Measurements from ENCODE around the gene BARD1. TPM values are rescaled to one million over a fixed set of nuclear protein-coding genes. Genes with fewer than 3 reads are reported as not detected.

BARD1 gene
- total and polyA plus RNA-seq, 11 donors: 0.88 to 16.7 (median 9.8) TPM

DNA sequence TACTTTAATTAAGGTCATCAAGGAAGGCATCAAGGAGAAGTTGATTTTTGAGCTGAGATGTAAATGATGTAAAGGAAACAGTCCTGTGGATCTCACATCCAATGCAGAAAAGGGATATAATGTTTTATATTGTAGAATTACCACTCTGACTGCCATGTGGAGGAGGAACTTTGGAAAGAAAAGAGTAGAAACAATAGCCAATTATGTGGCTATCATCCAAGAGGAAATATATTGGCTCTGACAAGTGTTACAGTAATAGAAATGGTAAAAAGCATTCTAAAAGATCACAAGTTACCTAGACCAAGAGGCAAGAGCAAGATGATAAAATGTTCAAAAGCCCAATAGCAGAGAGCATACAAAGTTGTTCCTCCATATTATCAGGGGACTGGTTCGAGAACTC lies 26.8 kb downstream of the BARD1 start:
- intact Hi-C loops (cut with DNase I): no loop called here
- no peak for ATAC-seq
- WGBS, 4 donors: 66 to 82% (median 72%) methylated on average over 1 of the region's 1 CpG

DNA sequence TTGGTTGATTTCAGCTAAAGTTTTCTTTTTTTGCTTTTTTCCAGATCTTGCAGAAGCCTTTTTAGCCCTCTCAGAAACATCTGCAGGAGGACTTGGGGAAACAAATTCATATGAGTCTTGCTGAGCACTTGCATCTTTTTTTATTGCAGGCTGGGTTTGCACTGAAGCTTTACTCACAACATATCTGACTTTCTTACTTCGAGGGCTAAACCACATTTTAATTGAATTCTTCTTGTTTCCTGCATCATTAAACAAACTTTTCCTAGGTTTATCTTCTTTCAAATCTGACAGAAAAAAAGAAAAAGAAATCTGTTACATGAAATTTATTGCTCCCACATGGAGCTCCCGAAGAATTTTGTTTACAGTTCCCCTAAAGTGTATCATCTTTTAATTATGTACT lies 28.3 kb downstream of the BARD1 start:
- no peak overlapping the region for H3K4me3 ChIP-seq
- H3K27ac ChIP-seq: no peak overlapping the region
- WGBS, 4 donors: 93 to 97% (median 96%) methylated on average over 2 of the region's 2 CpGs
- H3K4me1 ChIP-seq: no peaks in the 10 kb centered on the region
- no peaks in the 10 kb centered on the region for H3K27me3 ChIP-seq
- H3K36me3 ChIP-seq: peaks cover 0 to 28% (median 15%) of the 10 kb centered on the region in 9 donors
- intact Hi-C loops (cut with DNase I): no loop called here
- no peak for DNase-seq
- H3K9me3 ChIP-seq: peaks cover 0 to 24% (median 4%) of the 10 kb centered on the region in 12 donors
- TF ChIP-seq, protein P1, sequence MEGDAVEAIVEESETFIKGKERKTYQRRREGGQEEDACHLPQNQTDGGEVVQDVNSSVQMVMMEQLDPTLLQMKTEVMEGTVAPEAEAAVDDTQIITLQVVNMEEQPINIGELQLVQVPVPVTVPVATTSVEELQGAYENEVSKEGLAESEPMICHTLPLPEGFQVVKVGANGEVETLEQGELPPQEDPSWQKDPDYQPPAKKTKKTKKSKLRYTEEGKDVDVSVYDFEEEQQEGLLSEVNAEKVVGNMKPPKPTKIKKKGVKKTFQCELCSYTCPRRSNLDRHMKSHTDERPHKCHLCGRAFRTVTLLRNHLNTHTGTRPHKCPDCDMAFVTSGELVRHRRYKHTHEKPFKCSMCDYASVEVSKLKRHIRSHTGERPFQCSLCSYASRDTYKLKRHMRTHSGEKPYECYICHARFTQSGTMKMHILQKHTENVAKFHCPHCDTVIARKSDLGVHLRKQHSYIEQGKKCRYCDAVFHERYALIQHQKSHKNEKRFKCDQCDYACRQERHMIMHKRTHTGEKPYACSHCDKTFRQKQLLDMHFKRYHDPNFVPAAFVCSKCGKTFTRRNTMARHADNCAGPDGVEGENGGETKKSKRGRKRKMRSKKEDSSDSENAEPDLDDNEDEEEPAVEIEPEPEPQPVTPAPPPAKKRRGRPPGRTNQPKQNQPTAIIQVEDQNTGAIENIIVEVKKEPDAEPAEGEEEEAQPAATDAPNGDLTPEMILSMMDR (IDR thresholded peaks at IDR 0.05): no peak
- TF ChIP-seq POLR2A (IDR thresholded peaks at IDR 0.05): no peak
- ATAC-seq: no peak

More for the DNA sequence above, 26.8 kb downstream of the BARD1 start:
- TF ChIP-seq, protein P1 (IDR thresholded peaks at IDR 0.05): no peak
- TF ChIP-seq POLR2A (IDR thresholded peaks at IDR 0.05): no peak
- H3K27me3 ChIP-seq: no peaks in the 10 kb centered on the region
- no peaks in the 10 kb centered on the region for H3K4me1 ChIP-seq
- H3K27ac ChIP-seq: no peak overlapping the region
- peaks cover 0 to 27% (median 15%) of the 10 kb centered on the region in 9 donors for H3K36me3 ChIP-seq
- peaks cover 0 to 24% (median 4%) of the 10 kb centered on the region in 12 donors for H3K9me3 ChIP-seq
- H3K4me3 ChIP-seq: no peak overlapping the region
- no peak for DNase-seq

DNA sequence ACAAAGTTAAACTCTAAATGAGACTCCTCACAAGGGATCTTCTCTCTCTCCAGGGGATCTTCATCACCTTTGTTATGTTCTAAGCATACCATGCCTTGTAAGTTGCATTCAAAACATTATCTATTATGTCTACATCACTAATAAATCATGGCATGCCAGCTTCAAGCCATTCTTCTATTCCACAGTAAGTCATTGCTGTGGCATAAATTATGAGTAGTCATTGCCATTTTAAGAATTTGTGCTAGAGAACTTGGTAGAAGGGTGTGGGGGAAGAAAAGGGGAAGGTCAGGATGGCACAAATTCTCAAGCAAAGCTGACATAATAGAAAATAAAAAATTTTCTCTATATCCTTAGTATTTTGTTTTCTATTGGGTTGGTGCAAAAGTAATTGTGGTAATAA lies 33.5 kb downstream of the BARD1 start:
- ATAC-seq (no peak), DNase-seq (no peak)
- no peak overlapping the region for H3K27ac ChIP-seq
- TF ChIP-seq, protein P1 (IDR thresholded peaks at IDR 0.05): no peak
- no peak for TF ChIP-seq POLR2A (IDR thresholded peaks at IDR 0.05)
- peaks cover 0 to 27% (median 15%) of the 10 kb centered on the region in 9 donors for H3K36me3 ChIP-seq
- peaks cover 0 to 3% (median 0%) of the 10 kb centered on the region in 12 donors for H3K4me1 ChIP-seq
- intact Hi-C loops (cut with DNase I): no loop called here
- peaks cover 0 to 7% (median 0%) of the 10 kb centered on the region in 12 donors for H3K9me3 ChIP-seq
- no peaks in the 10 kb centered on the region for H3K27me3 ChIP-seq
- H3K4me3 ChIP-seq: no peak overlapping the region

DNA sequence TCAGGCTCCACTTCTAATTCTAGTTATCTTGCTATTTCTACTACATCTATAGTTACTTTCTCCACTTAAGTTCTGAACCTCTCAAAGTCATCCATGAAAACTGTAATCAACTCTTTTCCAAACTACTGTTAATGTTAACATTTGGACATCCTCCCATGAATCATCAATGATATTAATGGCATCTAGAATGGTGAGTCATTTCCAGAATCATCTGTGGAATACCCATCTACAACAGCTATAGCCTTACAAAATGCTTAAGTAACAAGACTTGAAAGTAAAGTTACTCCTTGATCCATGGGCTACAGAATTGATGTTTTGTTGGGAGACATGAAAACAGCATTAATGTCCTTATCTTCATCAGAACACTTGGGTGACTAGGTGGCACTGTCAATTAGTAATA lies 35.4 kb downstream of the BARD1 start:
- Histone ChIP-seq H3K36me3 (peaks cover 0 to 10% (median 0%) of the 10 kb centered on the region in 9 donors), H3K9me3 (peaks cover 0 to 7% (median 0%) of the 10 kb centered on the region in 12 donors), H3K4me1 (peaks cover 0 to 3% (median 0%) of the 10 kb centered on the region in 12 donors), H3K4me3 (no peak overlapping the region), H3K27ac (no peak overlapping the region), H3K27me3 (no peaks in the 10 kb centered on the region)
- TF ChIP-seq, protein P1 (IDR thresholded peaks at IDR 0.05): no peak
- no peak for TF ChIP-seq POLR2A (IDR thresholded peaks at IDR 0.05)
- DNase-seq: no peak
- intact Hi-C loops (cut with DNase I): no loop called here
- ATAC-seq: no peak
